Measurements from ENCODE around the gene ZRSR2. TPM values are rescaled to one million over a fixed set of nuclear protein-coding genes. Genes with fewer than 3 reads are reported as not detected.
A peak's percentile ranks its signal among the peaks of the same experiment; 100 is the strongest.

Gene ZRSR2
- total RNA-seq, 1 donor from 2014 or later: 9.3 TPM

DNA sequence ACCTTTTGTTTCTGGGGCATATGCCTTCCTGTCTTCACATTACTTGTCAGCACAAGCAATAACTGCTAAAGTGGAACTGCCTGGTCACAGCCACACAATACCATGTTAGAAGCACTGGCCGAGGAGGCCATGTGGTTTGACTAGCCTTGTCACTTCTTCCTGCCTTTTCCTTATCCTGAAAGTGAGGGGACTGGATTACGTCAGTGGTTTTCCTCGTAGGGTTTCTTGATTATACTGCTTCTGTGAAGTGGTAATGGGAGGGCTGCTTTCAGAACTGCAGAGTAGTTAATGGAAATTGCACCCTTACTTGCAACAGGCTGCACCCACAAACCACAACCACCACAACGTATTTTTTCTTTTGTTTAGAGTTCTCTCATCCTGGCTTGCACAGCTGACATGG, 26.6 kb downstream of the ZRSR2 start:
- Mint-ChIP-seq H3K27ac (ENCODE audit: unreplicated experiment) (peak overlapping the region; percentile 91), H3K4me3 (ENCODE audit: unreplicated experiment) (no peak overlapping the region)

DNA sequence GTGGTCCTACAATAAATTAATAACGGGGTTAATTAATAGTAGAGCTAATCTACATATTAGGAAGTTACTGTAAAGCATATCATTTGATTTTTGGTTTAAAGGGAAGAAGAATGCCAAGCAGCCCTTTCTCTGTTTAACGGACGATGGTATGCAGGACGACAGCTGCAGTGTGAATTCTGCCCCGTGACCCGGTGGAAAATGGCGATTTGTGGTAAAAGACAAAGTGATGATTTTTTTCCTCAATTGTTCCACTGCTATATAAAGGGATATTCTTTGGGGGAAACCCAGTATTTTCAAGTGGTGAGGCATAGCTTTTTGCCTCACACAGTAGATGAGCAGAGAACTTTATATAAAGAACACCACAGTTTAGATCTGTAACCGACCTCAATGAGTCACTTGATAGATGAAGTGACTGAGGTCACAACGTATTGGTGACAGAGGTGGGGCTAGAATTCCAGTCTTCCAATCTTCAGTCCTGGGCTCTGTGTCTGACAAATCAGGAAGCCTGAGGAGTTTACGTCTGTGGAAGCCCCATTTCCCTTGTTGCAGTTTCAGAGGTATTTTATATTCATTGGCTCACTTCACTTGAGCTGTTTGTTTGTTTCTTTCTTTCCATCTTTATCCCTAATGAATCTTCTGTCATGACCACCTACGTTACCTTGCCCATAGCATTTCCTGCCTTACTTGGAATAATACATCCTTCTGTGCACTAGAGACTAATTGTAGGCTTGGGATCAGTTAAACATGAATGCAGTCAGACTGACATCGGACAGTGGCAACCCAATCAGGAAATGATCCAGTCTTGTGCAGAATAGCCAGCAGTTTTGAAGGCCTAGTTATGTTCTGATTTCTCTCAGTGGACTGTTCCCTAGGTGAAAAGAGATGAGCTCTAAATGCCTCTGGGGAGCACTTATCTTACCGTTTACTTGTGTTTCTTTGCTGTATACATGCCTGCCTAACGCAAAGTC, 30.1 kb downstream of the ZRSR2 start:
- DNase-seq (ENCODE audit: low read depth) (peak; percentile 49), FAIRE-seq (peak; percentile 84)
- Histone ChIP-seq H3K9me3 (ENCODE audit: insufficient read depth, low read depth, low read length) (no peaks in the 10 kb centered on the region), H3K27ac (ENCODE audit: low read depth, low read length) (no peak overlapping the region), H4K20me1 (ENCODE audit: insufficient read depth, low read length) (no peaks in the 10 kb centered on the region), H3K4me1 (ENCODE audit: insufficient read depth, low read length) (no peaks in the 10 kb centered on the region), H3K79me2 (ENCODE audit: insufficient read depth, low read length) (no peaks in the 10 kb centered on the region), H3K36me3 (ENCODE audit: insufficient read depth, low read length) (peaks cover 9% of the 10 kb centered on the region), H2AFZ (ENCODE audit: low read depth, low read length) (no peak overlapping the region), H3K4me2 (ENCODE audit: low read length) (no peak overlapping the region), H3K27me3 (ENCODE audit: insufficient read depth, low read length) (no peaks in the 10 kb centered on the region), H3K4me3 (ENCODE audit: insufficient read depth, low read depth, low read length) (no peak overlapping the region), H3K9ac (ENCODE audit: low read length) (no peak overlapping the region)
- Mint-ChIP-seq H3K27ac (ENCODE audit: unreplicated experiment) (no peak overlapping the region), H3K4me3 (ENCODE audit: unreplicated experiment) (no peak overlapping the region), H3K27me3 (ENCODE audit: low read depth, unreplicated experiment) (no peaks in the 10 kb centered on the region), H3K4me1 (ENCODE audit: low read depth, unreplicated experiment) (peaks cover 10% of the 10 kb centered on the region), H3K36me3 (ENCODE audit: low read depth, unreplicated experiment) (no peaks in the 10 kb centered on the region), H3K9me3 (ENCODE audit: unreplicated experiment) (no peaks in the 10 kb centered on the region)
- TF ChIP-seq CTCF (IDR thresholded peaks at IDR 0.05; ENCODE audit: insufficient read depth, low read depth, low read length): no peak
- TF ChIP-seq EZH2 (IDR thresholded peaks at IDR 0.05; ENCODE audit: insufficient read depth, low read length): no peak

More for the DNA sequence above, 26.6 kb downstream of the ZRSR2 start:
- H3K27me3 Mint-ChIP-seq (ENCODE audit: low read depth, unreplicated experiment): no peaks in the 10 kb centered on the region
- peak; percentile 30 for DNase-seq (ENCODE audit: low read depth)
- Histone ChIP-seq H3K79me2 (ENCODE audit: insufficient read depth, low read length) (no peaks in the 10 kb centered on the region), H3K4me3 (ENCODE audit: insufficient read depth, low read depth, low read length) (no peak overlapping the region), H2AFZ (ENCODE audit: low read depth, low read length) (no peak overlapping the region), H3K27ac (ENCODE audit: low read depth, low read length) (no peak overlapping the region), H3K4me1 (ENCODE audit: insufficient read depth, low read length) (no peaks in the 10 kb centered on the region), H3K27me3 (ENCODE audit: insufficient read depth, low read length) (no peaks in the 10 kb centered on the region), H3K9ac (ENCODE audit: low read length) (no peak overlapping the region), H3K4me2 (ENCODE audit: low read length) (no peak overlapping the region), H4K20me1 (ENCODE audit: insufficient read depth, low read length) (no peaks in the 10 kb centered on the region), H3K36me3 (ENCODE audit: insufficient read depth, low read length) (peaks cover 6% of the 10 kb centered on the region), H3K9me3 (ENCODE audit: insufficient read depth, low read depth, low read length) (no peaks in the 10 kb centered on the region)
- H3K36me3 Mint-ChIP-seq (ENCODE audit: low read depth, unreplicated experiment): no peaks in the 10 kb centered on the region
- TF ChIP-seq CTCF (IDR thresholded peaks at IDR 0.05; ENCODE audit: insufficient read depth, low read depth, low read length) (no peak), EZH2 (IDR thresholded peaks at IDR 0.05; ENCODE audit: insufficient read depth, low read length) (no peak)
- H3K4me1 Mint-ChIP-seq (ENCODE audit: low read depth, unreplicated experiment): peaks cover 10% of the 10 kb centered on the region
- FAIRE-seq: peak; percentile 78
- no peaks in the 10 kb centered on the region for H3K9me3 Mint-ChIP-seq (ENCODE audit: unreplicated experiment)

DNA sequence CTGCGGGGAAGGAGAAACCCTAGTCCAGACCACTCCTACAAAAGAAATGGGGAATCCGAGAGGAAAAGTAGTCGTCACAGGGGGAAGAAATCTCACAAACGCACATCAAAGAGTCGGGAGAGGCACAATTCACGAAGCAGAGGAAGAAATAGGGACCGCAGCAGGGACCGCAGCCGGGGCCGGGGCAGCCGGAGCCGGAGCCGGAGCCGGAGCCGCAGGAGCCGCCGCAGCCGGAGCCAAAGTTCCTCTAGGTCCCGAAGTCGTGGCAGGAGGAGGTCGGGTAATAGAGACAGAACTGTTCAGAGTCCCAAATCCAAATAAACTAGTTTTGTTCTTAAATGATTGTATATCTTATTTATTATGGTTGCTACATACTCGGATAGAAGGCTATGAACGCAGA, 32.6 kb downstream of the ZRSR2 start:
- Mint-ChIP-seq H3K9me3 (ENCODE audit: unreplicated experiment) (no peaks in the 10 kb centered on the region), H3K36me3 (ENCODE audit: low read depth, unreplicated experiment) (no peaks in the 10 kb centered on the region), H3K4me1 (ENCODE audit: low read depth, unreplicated experiment) (no peaks in the 10 kb centered on the region), H3K4me3 (ENCODE audit: unreplicated experiment) (no peak overlapping the region), H3K27me3 (ENCODE audit: low read depth, unreplicated experiment) (no peaks in the 10 kb centered on the region), H3K27ac (ENCODE audit: unreplicated experiment) (no peak overlapping the region)
- Histone ChIP-seq H2AFZ (ENCODE audit: low read depth, low read length) (no peak overlapping the region), H3K36me3 (ENCODE audit: insufficient read depth, low read length) (peaks cover 6% of the 10 kb centered on the region), H3K27me3 (ENCODE audit: insufficient read depth, low read length) (no peaks in the 10 kb centered on the region), H3K79me2 (ENCODE audit: insufficient read depth, low read length) (no peaks in the 10 kb centered on the region), H3K4me3 (ENCODE audit: insufficient read depth, low read depth, low read length) (no peak overlapping the region), H3K9me3 (ENCODE audit: insufficient read depth, low read depth, low read length) (no peaks in the 10 kb centered on the region), H3K27ac (ENCODE audit: low read depth, low read length) (no peak overlapping the region), H3K9ac (ENCODE audit: low read length) (no peak overlapping the region), H4K20me1 (ENCODE audit: insufficient read depth, low read length) (no peaks in the 10 kb centered on the region), H3K4me2 (ENCODE audit: low read length) (no peak overlapping the region), H3K4me1 (ENCODE audit: insufficient read depth, low read length) (no peaks in the 10 kb centered on the region)
- FAIRE-seq: no peak
- TF ChIP-seq EZH2 (IDR thresholded peaks at IDR 0.05; ENCODE audit: insufficient read depth, low read length): no peak
- TF ChIP-seq CTCF (IDR thresholded peaks at IDR 0.05; ENCODE audit: insufficient read depth, low read depth, low read length): no peak
- DNase-seq (ENCODE audit: low read depth): no peak
